Mucosa of descending colon (tissue), 3 donors: ENCODE data around the gene NDUFB2. TPM values are rescaled to one million over a fixed set of nuclear protein-coding genes. Genes with fewer than 3 reads are reported as not detected.
"Not testable (repeated sequence)": the region's sequence is repeated elsewhere in the genome, so short reads cannot be mapped to it uniquely, and the experiment has no call there.

Experiments
- ATAC-seq: fragments of 200-7000 bp; cut with Tn5 transposase; one replicate; pipeline ENCODE4 v1.9.1; 2020; ENCODE audit warnings: mild to moderate bottlenecking, moderate library complexity
- DNase-seq, 3 donors: peaks; one replicate each; pipeline ENCODE4 v3.0.0-alpha.2; 2020
- H3K36me3 ChIP-seq: fragments of 200-600 bp; one replicate; pipeline ENCODE4 v1.8.0; 2021; ENCODE audit warnings: low read depth, mild to moderate bottlenecking
- H3K4me1 ChIP-seq: fragments of 200-600 bp; one replicate; pipeline ENCODE4 v1.8.0; 2021; ENCODE audit warnings: low read depth, mild to moderate bottlenecking
- H3K4me3 ChIP-seq: fragments of 200-600 bp; one replicate; pipeline ENCODE4 v1.8.0; 2021; ENCODE audit warnings: mild to moderate bottlenecking
- H3K9me3 ChIP-seq: fragments of 200-600 bp; one replicate; pipeline ENCODE4 v1.8.0; 2021; ENCODE audit warnings: mild to moderate bottlenecking
- CTCF ChIP-seq: fragments of 200-600 bp; IDR thresholded peaks from one replicate; pipeline ENCODE4 v1.8.0; 2022; ENCODE audit warnings: antibody characterized with exemption, mild to moderate bottlenecking
- intact Hi-C, 2 donors: fragments of 100-400 bp; cut with DNase I in 1 of 2; cut with micrococcal nuclease in 1 of 2; formaldehyde crosslinking; loops; one replicate each; pipeline versions ENCODE4 v1.11.0 to v1.11.1; 2022; cut with DNase I, micrococcal nuclease
- total RNA-seq, 3 donors: library from RNA; stranded (reverse); fragmentation: NEBNext Ultra II Directional in 2 of 3; extraction: Animal tissue kit (Norgen Biotek cat#: 25700) in 2 of 3; gene quantifications; one replicate each; pipeline versions ENCODE4 v1.2.1 to v1.2.4, GENCODE V29; 2021 to 2023
- donor health status: DM: no; HTN: no; CAD: no; lungs with moderate emphysema.
- donor health status: DM: no; HTN: no; CAD: no.
- donor health status: DM: no; HTN: yes; CAD: no.

Gene NDUFB2
- total RNA-seq, 3 donors from 2014 or later, result 209 to 226 (median 210) TPM

GRCh38 chr7:140689199-140690152, 7.0 kb upstream of the NDUFB2 start:
- no peak for DNase-seq
- no peak for TF ChIP-seq CTCF
- no peak for ATAC-seq
- Histone ChIP-seq H3K4me3 (no peak overlapping the region), H3K4me1 (no peaks in the 10 kb centered on the region), H3K9me3 (no peaks in the 10 kb centered on the region), H3K36me3 (no peaks in the 10 kb centered on the region)
- intact Hi-C loops, result no loop called here

GRCh38 chr7:140691376-140692045, 5.0 kb upstream of the NDUFB2 start:
- H3K36me3 ChIP-seq, result no peaks in the 10 kb centered on the region
- intact Hi-C loops, result no loop called here
- TF ChIP-seq CTCF, result no peak
- ATAC-seq (no peak), DNase-seq (no peak)
- H3K9me3 ChIP-seq, result no peaks in the 10 kb centered on the region
- H3K4me1 ChIP-seq, result peaks cover 7% of the 10 kb centered on the region
- no peak overlapping the region for H3K4me3 ChIP-seq

- ATAC-seq, H3K36me3 ChIP-seq, H3K4me3 ChIP-seq, DNase-seq, H3K9me3 ChIP-seq, intact Hi-C loops: not testable (repeated sequence)
- H3K4me1 ChIP-seq, result peaks cover 20% of the 10 kb centered on the region
These were observed 2.7 kb upstream of the NDUFB2 start for GRCh38 chr7:140693849-140694248.

GRCh38 chr7:140694592-140694991, 1.9 kb upstream of the NDUFB2 start:
- H3K4me3 ChIP-seq, result no peak overlapping the region
- intact Hi-C loops, result no loop called here
- H3K36me3 ChIP-seq, result no peaks in the 10 kb centered on the region
- no peak for ATAC-seq
- no peak for TF ChIP-seq CTCF
- no peak for DNase-seq
- no peaks in the 10 kb centered on the region for H3K9me3 ChIP-seq
- peaks cover 20% of the 10 kb centered on the region for H3K4me1 ChIP-seq

GRCh38 chr7:140695381-140695780, 1.1 kb upstream of the NDUFB2 start:
- H3K36me3 ChIP-seq, result no peaks in the 10 kb centered on the region
- intact Hi-C loops, result no loop called here
- peaks cover 20% of the 10 kb centered on the region for H3K4me1 ChIP-seq
- DNase-seq, result no peak
- TF ChIP-seq CTCF, result no peak
- ATAC-seq, result no peak
- H3K4me3 ChIP-seq, result no peak overlapping the region
- no peaks in the 10 kb centered on the region for H3K9me3 ChIP-seq
